Pancreas (tissue), 10 donors: ENCODE results near the gene XIAP. TPM values are rescaled to one million over a fixed set of nuclear protein-coding genes. Genes with fewer than 3 reads are reported as not detected.
"Not testable (repeated sequence)": the region's sequence is repeated elsewhere in the genome, so short reads cannot be mapped to it uniquely, and the experiment has no call there.

Experiments
- ATAC-seq, 4 donors: fragments of 200-7000 bp; cut with Tn5 transposase; one replicate each; pipeline versions ENCODE4 v1.8.0 to v1.9.1; 2020; ENCODE audit warnings: mild to moderate bottlenecking in 4 of 4, moderate library complexity in 4 of 4
- DNase-seq, 6 donors: peaks; one replicate each; pipeline ENCODE4 v3.0.0-alpha.2; 2020
- FAIRE-seq: peaks from 2 replicates; lab custom pipeline; 2012; peaks lifted over from hg19 to GRCh38; lab: Jason Lieb, UNC
- H3K27ac ChIP-seq, 4 donors: fragments of 200-600 bp; sonication (generic); 1 replicate in 3 of 4; 2 replicates in 1 of 4; pipeline versions ENCODE4 v1.5.0 to v1.8.0; 2020
- H3K27me3 ChIP-seq, 4 donors: fragments of 200-600 bp; one replicate each; pipeline ENCODE4 v1.8.0; 2021
- H3K36me3 ChIP-seq, 3 donors: fragments of 200-600 bp; sonication (generic) in 1 of 3; one replicate each; pipeline versions ENCODE4 v1.5.0 to v1.8.0; 2020 to 2021
- H3K4me1 ChIP-seq, 3 donors: fragments of 200-600 bp; one replicate each; pipeline ENCODE4 v1.8.0; 2021
- H3K4me3 ChIP-seq, 4 donors: fragments of 200-600 bp; sonication (generic) in 2 of 4; one replicate each; pipeline versions ENCODE4 v1.5.0 to v1.8.0; 2020 to 2021
- H3K9me3 ChIP-seq, 4 donors: fragments of 200-600 bp; one replicate each; pipeline ENCODE4 v1.8.0; 2021
- WGBS, 2 donors: extraction: QIAGEN DNeasy Blood & Tissue Kit; methylation state at CpG; one replicate each; pipeline ENCODE4 v1.1.7; 2013; 5-methylcytosine and 5-hydroxymethylcytosine counted together
- intact Hi-C, 3 donors: fragments of 100-400 bp; cut with DNase I; formaldehyde crosslinking; loops; one replicate each; pipeline versions ENCODE4 v1.11.1 to v1.14.2; 2022
- polyA plus RNA-seq, 2 donors: library from polyadenylated mRNA; stranded (reverse); fragments of 200-250 nt; gene quantifications; one replicate each; pipeline ENCODE4 v1.2.3, GENCODE V29; 2013
- total RNA-seq, 6 donors: library from RNA; stranded (reverse); fragmentation: NEBNext Ultra II Directional in 4 of 6; extraction: Animal tissue kit (Norgen Biotek cat#: 25700) in 4 of 6; gene quantifications; one replicate each; pipeline versions ENCODE4 v1.2.1 to v1.2.4, GENCODE V29; 2021 to 2023
- TF ChIP-seq, protein P1 (sequence below), 4 donors: fragments of 200-600 bp; sonication (generic) in 3 of 4; IDR thresholded peaks; one replicate each; pipeline versions ENCODE4 v1.5.0 to v1.8.0; 2021; ENCODE audit warnings: antibody characterized with exemption in 4 of 4
- donor health status: healthy with polysubstance abuse.
- donor health status: DM: no; HTN: no; CAD: no; lungs with moderate emphysema.
- donor health status: DM: no; HTN: no; CAD: no.
- donor health status: control.
- donor health status: control.
- donor health status: Bipolar disorder and iron deficiency.
- donor health status: DM: yes; HTN: yes; CAD: no.
- donor health status: DM: no; HTN: no; CAD: no.
- donor health status: DM: no; HTN: no; CAD: no.
- donor health status: DM: yes; HTN: yes; CAD: no.

The XIAP gene
- total and polyA plus RNA-seq, 8 donors: 3.4 to 40.6 (median 26.0) TPM

DNA sequence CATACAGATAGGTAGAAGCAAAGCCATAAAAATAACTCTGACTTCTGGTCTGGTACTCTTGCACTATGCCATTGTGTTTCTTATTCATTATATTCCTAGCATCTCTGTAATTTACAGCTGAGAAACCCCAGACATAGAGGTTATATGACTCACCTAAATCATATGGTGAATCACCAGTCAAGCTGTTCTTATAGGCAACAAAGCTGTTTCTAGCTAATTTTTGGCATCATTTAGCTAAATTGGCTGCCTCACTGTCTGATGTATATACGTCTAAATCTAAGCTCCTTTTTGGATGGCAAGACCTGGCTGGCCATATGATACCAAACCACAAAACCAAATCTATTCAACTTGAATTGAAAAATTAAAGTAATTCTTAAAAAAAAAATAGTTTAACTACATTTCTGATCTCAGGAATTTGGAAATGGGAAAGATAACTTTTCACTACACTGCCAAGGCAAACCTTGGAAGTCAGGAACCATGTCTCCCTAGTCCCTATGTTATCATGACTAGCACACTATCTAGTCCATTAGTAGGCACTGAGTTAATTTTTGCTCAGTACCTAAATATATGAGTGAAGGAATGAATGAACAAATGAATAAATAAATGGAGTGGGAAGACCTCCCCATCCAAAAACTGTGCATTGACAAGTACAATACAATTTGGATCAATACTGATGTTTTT is 60.4 kb downstream of the XIAP start:
- no peak overlapping the region for H3K27ac ChIP-seq
- WGBS, 2 donors: 0 to 64% methylated on average over 1 of the region's 1 CpG
- no peaks in the 10 kb centered on the region for H3K36me3 ChIP-seq
- ATAC-seq (peak in 1 of 4 donors; percentile 20), DNase-seq (no peak), FAIRE-seq (no peak)
- no peaks in the 10 kb centered on the region for H3K9me3 ChIP-seq
- intact Hi-C loops: no loop called here
- H3K4me3 ChIP-seq: no peak overlapping the region
- H3K27me3 ChIP-seq: no peaks in the 10 kb centered on the region
- peaks cover 7 to 10% (median 9%) of the 10 kb centered on the region in 3 donors for H3K4me1 ChIP-seq
- TF ChIP-seq, protein P1, sequence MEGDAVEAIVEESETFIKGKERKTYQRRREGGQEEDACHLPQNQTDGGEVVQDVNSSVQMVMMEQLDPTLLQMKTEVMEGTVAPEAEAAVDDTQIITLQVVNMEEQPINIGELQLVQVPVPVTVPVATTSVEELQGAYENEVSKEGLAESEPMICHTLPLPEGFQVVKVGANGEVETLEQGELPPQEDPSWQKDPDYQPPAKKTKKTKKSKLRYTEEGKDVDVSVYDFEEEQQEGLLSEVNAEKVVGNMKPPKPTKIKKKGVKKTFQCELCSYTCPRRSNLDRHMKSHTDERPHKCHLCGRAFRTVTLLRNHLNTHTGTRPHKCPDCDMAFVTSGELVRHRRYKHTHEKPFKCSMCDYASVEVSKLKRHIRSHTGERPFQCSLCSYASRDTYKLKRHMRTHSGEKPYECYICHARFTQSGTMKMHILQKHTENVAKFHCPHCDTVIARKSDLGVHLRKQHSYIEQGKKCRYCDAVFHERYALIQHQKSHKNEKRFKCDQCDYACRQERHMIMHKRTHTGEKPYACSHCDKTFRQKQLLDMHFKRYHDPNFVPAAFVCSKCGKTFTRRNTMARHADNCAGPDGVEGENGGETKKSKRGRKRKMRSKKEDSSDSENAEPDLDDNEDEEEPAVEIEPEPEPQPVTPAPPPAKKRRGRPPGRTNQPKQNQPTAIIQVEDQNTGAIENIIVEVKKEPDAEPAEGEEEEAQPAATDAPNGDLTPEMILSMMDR (IDR thresholded peaks at IDR 0.05): no peak

GRCh38 chrX:123923211-123923610 is 63.4 kb downstream of the XIAP start:
- TF ChIP-seq, protein P1 (IDR thresholded peaks at IDR 0.05): no peak
- intact Hi-C loops: no loop called here
- no peak for FAIRE-seq

DNA sequence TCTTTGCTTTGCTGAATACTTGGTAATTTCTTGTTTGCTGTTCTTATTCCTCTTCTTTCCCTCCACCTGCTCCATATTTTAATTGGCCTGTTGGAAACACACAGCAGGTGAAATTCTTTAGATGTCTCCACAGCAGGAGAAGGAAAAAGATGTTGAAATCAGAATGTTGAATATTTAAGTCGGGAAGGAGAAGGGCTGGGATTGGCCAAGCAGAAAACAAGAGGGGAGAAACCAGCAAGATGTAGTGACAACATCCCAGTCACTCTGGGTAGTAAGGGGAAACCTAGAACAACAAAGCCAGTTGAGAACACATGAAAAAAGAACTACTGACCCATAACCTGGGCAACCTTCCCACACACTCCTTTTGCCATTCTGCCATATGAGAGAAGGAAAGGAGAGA is 64.3 kb downstream of the XIAP start:
- FAIRE-seq: no peak
- DNase-seq: no peak
- Histone ChIP-seq H3K4me1 (no peaks in the 10 kb centered on the region), H3K27me3 (no peaks in the 10 kb centered on the region), H3K27ac (no peak overlapping the region), H3K4me3 (no peak overlapping the region), H3K36me3 (no peaks in the 10 kb centered on the region), H3K9me3 (no peaks in the 10 kb centered on the region)
- TF ChIP-seq, protein P1 (IDR thresholded peaks at IDR 0.05): no peak
- 41 to 73% methylated on average over 1 of the region's 1 CpG for WGBS, 2 donors
- intact Hi-C loops: no loop called here
- no peak for ATAC-seq

More at GRCh38 chrX:123923211-123923610, 63.4 kb downstream of the XIAP start:
- H3K36me3 ChIP-seq: no peaks in the 10 kb centered on the region
- H3K4me1 ChIP-seq: peaks cover 0 to under 1% (median 0%) of the 10 kb centered on the region in 3 donors
- ATAC-seq (no peak), DNase-seq (no peak)
- H3K27me3 ChIP-seq: no peaks in the 10 kb centered on the region
- no peak overlapping the region for H3K27ac ChIP-seq
- H3K9me3 ChIP-seq: no peaks in the 10 kb centered on the region
- 72 to 99% methylated on average over 2 of the region's 2 CpGs for WGBS, 2 donors
- H3K4me3 ChIP-seq: no peak overlapping the region

DNA sequence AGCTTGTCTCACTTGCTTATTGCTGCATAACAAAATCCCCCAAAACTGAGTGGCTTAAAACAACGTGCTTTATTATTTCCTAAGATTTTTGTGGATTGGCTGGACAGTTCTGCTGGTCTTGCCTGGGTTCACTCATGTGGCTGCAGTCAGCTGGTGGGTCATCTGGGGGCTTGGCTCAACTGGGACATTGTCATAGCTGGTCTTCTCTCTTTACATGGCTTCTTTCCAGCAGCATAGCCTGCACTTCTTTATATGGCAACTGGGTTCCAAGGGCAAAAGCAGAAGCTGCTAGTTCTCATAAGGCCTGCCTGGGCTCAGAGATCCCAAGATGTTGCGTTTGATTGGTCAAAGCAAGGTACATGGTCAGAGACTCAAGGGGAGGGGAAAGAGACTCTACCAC is 68.0 kb downstream of the XIAP start:
- no peak for ATAC-seq
- 58 to 75% methylated on average over 2 of the region's 2 CpGs for WGBS, 2 donors
- Histone ChIP-seq H3K27ac (no peak overlapping the region), H3K4me3 (no peak overlapping the region), H3K36me3 (no peaks in the 10 kb centered on the region), H3K4me1 (no peaks in the 10 kb centered on the region), H3K9me3 (no peaks in the 10 kb centered on the region), H3K27me3 (no peaks in the 10 kb centered on the region)
- intact Hi-C loops: no loop called here
- FAIRE-seq: no peak
- no peak for DNase-seq
- TF ChIP-seq, protein P1 (IDR thresholded peaks at IDR 0.05): no peak

DNA sequence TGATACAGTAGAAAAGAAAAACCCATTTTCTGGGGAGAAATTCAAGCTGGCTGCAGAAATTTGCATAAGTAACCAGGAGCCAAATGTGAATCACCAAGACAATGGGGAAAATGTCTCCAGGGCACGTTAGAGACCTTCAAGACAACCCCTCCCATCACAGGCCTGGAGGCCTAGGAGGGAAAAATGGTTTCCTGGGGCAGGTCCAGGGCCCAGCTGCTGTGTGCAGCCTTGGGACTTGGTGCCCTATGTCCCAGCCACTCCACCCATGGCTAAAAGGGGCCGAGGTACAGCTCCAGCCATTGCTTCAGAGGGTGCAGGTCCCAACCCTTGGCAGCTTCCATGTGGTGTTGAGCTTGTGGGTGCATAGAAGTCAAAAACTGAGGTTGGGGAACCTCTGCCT is 72.2 kb downstream of the XIAP start:
- DNase-seq, H3K4me1 ChIP-seq, H3K4me3 ChIP-seq, FAIRE-seq, H3K27me3 ChIP-seq, H3K9me3 ChIP-seq, ATAC-seq, intact Hi-C loops, H3K36me3 ChIP-seq, H3K27ac ChIP-seq: not testable (repeated sequence)
- 50 to 81% methylated on average over 2 of the region's 2 CpGs for WGBS, 2 donors
